ACC112 (cell line): Measurements from ENCODE around the gene CADM1.

Experiments
- H2AFZ ChIP-seq: fragments of 200-600 bp; sonication (generic); one replicate; pipeline ENCODE4 v1.6.0; 2017; ENCODE audit warnings: antibody characterized with exemption, low read length; ENCODE audit not compliant: unreplicated experiment
- H3K27ac ChIP-seq: fragments of 200-600 bp; sonication (generic); 2 replicates; pipeline ENCODE4 v1.5.1; 2014; ENCODE audit warnings: low read depth, mild to moderate bottlenecking, antibody characterized with exemption, low read length, moderate library complexity
- H3K27me3 ChIP-seq: fragments of 200-600 bp; sonication (generic); 2 replicates; pipeline ENCODE4 v1.6.1; 2014; ENCODE audit warnings: mild to moderate bottlenecking, antibody characterized with exemption, low read length, moderate library complexity, mixed read lengths; ENCODE audit not compliant: insufficient read depth
- H3K36me3 ChIP-seq: fragments of 200-600 bp; sonication (generic); 2 replicates; pipeline ENCODE4 v1.6.1; 2016; ENCODE audit warnings: mild to moderate bottlenecking, antibody characterized with exemption, low read length, moderate library complexity, mixed read lengths; ENCODE audit not compliant: insufficient read depth
- H3K4me1 ChIP-seq: fragments of 200-600 bp; sonication (generic); one replicate; pipeline ENCODE4 v1.6.1; 2016; ENCODE audit warnings: low read length, mixed read lengths; ENCODE audit not compliant: insufficient read depth, unreplicated experiment, control insufficient read depth
- H3K4me3 ChIP-seq: fragments of 200-600 bp; sonication (generic); 2 replicates; pipeline ENCODE4 v1.5.1; 2014; ENCODE audit warnings: mild to moderate bottlenecking, low read depth, low read length
- H3K79me2 ChIP-seq: fragments of 200-600 bp; sonication (generic); one replicate; pipeline ENCODE4 v1.6.0; 2016; ENCODE audit warnings: low read length; ENCODE audit not compliant: control insufficient read depth, unreplicated experiment, insufficient read depth

Gene CADM1

DNA sequence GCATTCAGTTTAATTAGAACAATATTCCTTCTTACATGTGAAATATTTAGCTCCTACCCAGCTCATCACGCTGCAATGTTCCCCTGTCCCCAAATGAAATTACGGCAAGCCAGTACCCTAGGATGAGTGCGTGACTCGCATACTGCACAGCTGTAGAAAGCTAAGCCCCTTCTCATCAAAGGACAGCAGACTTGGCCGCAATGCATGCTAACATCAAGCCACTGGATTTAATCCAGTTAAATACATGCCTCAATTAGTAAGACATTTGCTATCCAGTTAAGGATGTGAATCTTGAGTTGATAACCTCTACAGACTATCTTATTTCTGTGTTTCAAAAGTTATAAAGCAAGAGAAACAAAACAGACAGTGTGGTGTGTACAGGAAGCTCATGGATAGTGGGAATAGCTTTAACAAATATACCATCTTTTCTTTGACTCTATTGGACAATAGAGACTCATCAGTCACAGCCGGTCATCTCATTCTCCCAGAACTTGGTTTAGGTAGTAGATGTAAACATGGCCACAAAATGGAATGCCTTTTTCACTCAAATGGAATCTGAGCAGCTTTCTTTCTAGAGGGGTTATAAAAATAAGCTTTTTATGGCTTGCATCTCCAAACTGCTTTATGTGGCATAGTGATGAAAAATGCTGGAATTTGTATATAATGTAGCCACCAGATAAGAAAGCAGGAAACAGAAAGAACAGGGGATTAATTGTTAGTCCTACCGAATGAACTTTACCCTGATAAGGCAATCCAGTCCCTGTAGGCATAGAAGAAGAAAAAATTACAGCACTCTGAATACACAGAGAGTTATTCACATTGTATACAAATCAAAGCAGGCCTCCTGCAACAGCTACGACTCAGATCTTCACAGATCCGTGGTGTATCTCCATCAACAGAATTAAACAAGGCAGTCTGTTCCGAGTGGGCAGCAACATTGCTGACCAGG lies 224.1 kb downstream of the CADM1 start:
- Histone ChIP-seq H3K36me3 (no peaks in the 10 kb centered on the region), H3K27me3 (no peaks in the 10 kb centered on the region), H3K4me3 (no peak overlapping the region), H3K79me2 (no peaks in the 10 kb centered on the region), H3K27ac (no peak overlapping the region), H2AFZ (no peak overlapping the region), H3K4me1 (no peaks in the 10 kb centered on the region)

- Histone ChIP-seq H3K79me2 (no peaks in the 10 kb centered on the region), H3K4me1 (no peaks in the 10 kb centered on the region), H3K27ac (no peak overlapping the region), H3K36me3 (no peaks in the 10 kb centered on the region), H2AFZ (no peak overlapping the region), H3K4me3 (no peak overlapping the region), H3K27me3 (no peaks in the 10 kb centered on the region)
These were observed 227.4 kb downstream of the CADM1 start for GRCh38 chr11:115276799-115277198.

DNA sequence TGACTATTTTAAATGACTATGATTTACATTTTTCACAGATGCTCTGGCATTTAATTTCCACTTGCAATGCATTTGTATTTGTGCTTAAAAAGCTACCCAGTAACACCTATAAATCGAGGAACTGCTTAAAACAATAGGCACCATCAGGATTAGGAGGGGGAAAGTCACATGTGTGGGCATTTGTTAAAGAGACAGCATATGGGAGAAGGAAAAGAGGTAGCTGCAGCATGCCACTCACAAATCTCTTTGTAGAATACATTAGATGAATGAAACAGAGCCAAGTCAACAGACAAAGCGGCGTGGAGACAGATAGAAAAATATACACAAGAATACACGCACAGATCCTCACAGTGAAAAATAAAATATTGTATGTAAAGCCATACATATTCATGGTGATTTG lies 228.0 kb downstream of the CADM1 start:
- H3K4me3 ChIP-seq, result no peak overlapping the region
- H3K36me3 ChIP-seq, result no peaks in the 10 kb centered on the region
- H2AFZ ChIP-seq, result no peak overlapping the region
- H3K4me1 ChIP-seq, result no peaks in the 10 kb centered on the region
- H3K27ac ChIP-seq, result no peak overlapping the region
- H3K79me2 ChIP-seq, result no peaks in the 10 kb centered on the region
- no peaks in the 10 kb centered on the region for H3K27me3 ChIP-seq

DNA sequence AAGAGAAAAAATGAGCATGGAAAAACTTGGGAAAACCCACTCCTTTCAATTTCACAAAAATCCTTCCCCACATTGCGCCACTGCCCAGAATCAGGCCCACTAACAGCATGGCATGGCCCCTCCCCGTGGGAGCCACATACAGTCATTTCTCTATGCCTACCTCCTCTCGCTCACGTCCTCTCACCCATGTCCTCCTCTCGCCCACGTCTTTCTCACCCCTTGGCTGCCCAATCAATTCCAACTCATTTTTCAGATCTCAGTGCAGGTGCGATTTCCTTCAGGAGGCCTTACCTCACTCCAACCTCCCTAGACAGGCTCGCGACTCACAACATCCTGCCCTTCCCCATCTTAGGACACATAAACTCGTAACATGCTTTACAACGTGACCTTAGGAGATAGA lies 229.2 kb downstream of the CADM1 start:
- H3K79me2 ChIP-seq, result no peaks in the 10 kb centered on the region
- H3K4me3 ChIP-seq, result no peak overlapping the region
- no peak overlapping the region for H3K27ac ChIP-seq
- H3K27me3 ChIP-seq, result no peaks in the 10 kb centered on the region
- no peaks in the 10 kb centered on the region for H3K4me1 ChIP-seq
- no peak overlapping the region for H2AFZ ChIP-seq
- H3K36me3 ChIP-seq, result no peaks in the 10 kb centered on the region

- Histone ChIP-seq H3K27me3 (no peaks in the 10 kb centered on the region), H3K79me2 (no peaks in the 10 kb centered on the region), H3K4me3 (no peak overlapping the region), H3K36me3 (no peaks in the 10 kb centered on the region), H3K4me1 (no peaks in the 10 kb centered on the region), H2AFZ (no peak overlapping the region), H3K27ac (no peak overlapping the region)
These were observed 231.3 kb downstream of the CADM1 start for GRCh38 chr11:115272925-115273324.

GRCh38 chr11:115271643-115272042 lies 232.6 kb downstream of the CADM1 start:
- Histone ChIP-seq H2AFZ (no peak overlapping the region), H3K4me3 (no peak overlapping the region), H3K27ac (no peak overlapping the region), H3K79me2 (no peaks in the 10 kb centered on the region), H3K4me1 (no peaks in the 10 kb centered on the region), H3K36me3 (no peaks in the 10 kb centered on the region), H3K27me3 (no peaks in the 10 kb centered on the region)

DNA sequence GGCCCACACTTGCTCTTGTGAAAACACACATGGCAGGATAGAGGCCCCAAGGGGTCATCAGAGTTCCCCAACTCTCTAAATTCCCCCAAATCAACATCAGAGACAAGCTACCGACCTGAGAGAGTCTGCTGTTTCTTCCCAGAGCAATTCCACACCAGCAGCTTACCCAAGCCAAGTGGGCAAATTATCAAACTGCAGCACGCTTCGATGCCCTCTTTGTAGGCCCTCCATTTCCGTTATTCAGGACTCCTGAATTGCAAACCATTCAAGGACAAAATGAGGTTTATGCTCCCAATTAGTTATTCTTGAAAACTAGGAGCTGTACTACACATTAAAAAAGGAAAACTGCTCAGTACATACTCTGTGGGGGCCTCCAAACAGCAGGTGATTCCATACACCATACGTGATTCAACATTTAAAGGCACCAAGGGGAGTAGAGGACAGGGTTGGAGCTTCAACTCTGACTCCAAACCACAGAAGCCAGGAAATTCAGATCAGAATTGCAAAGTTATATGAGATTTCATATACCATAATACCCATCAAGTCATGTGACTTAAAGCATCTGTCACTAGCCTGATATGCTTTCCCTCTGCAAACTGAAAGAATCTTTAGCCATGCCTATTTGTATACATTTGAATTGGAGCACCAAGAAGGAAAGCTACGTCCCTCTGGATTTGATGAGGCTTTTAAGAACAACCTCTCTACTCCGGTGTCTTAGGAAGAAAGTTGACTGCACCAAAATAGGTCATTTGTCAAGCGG lies 234.8 kb downstream of the CADM1 start:
- H3K79me2 ChIP-seq, result no peaks in the 10 kb centered on the region
- no peak overlapping the region for H3K27ac ChIP-seq
- H3K4me1 ChIP-seq, result no peaks in the 10 kb centered on the region
- H2AFZ ChIP-seq, result no peak overlapping the region
- H3K36me3 ChIP-seq, result no peaks in the 10 kb centered on the region
- no peak overlapping the region for H3K4me3 ChIP-seq
- H3K27me3 ChIP-seq, result no peaks in the 10 kb centered on the region

GRCh38 chr11:115267871-115268270 lies 236.3 kb downstream of the CADM1 start:
- Histone ChIP-seq H3K4me3 (no peak overlapping the region), H3K79me2 (no peaks in the 10 kb centered on the region), H3K36me3 (no peaks in the 10 kb centered on the region), H3K27ac (no peak overlapping the region), H2AFZ (no peak overlapping the region), H3K27me3 (no peaks in the 10 kb centered on the region), H3K4me1 (no peaks in the 10 kb centered on the region)

- Histone ChIP-seq H3K4me1 (no peaks in the 10 kb centered on the region), H2AFZ (no peak overlapping the region), H3K36me3 (no peaks in the 10 kb centered on the region), H3K4me3 (no peak overlapping the region), H3K79me2 (no peaks in the 10 kb centered on the region), H3K27ac (no peak overlapping the region), H3K27me3 (no peaks in the 10 kb centered on the region)
These were observed 236.9 kb downstream of the CADM1 start for GRCh38 chr11:115267238-115267781.

- no peaks in the 10 kb centered on the region for H3K36me3 ChIP-seq
- H3K27ac ChIP-seq, result no peak overlapping the region
- no peak overlapping the region for H3K4me3 ChIP-seq
- no peaks in the 10 kb centered on the region for H3K4me1 ChIP-seq
- no peaks in the 10 kb centered on the region for H3K27me3 ChIP-seq
- H2AFZ ChIP-seq, result no peak overlapping the region
- H3K79me2 ChIP-seq, result no peaks in the 10 kb centered on the region
These were observed 238.1 kb downstream of the CADM1 start for GRCh38 chr11:115266066-115266639.
